ENCODE measurements around the gene GPSM3. TPM values are rescaled to one million over a fixed set of nuclear protein-coding genes. Genes with fewer than 3 reads are reported as not detected.
A peak's percentile ranks its signal among the peaks of the same experiment; 100 is the strongest.

The GPSM3 gene
- total RNA-seq, 1 experiment from 2014 or later = 5.8 TPM

GRCh38 chr6:32174416-32174815 lies 18.0 kb downstream of the GPSM3 start:
- DNase-seq (ENCODE audit: low read depth) = no peak

DNA sequence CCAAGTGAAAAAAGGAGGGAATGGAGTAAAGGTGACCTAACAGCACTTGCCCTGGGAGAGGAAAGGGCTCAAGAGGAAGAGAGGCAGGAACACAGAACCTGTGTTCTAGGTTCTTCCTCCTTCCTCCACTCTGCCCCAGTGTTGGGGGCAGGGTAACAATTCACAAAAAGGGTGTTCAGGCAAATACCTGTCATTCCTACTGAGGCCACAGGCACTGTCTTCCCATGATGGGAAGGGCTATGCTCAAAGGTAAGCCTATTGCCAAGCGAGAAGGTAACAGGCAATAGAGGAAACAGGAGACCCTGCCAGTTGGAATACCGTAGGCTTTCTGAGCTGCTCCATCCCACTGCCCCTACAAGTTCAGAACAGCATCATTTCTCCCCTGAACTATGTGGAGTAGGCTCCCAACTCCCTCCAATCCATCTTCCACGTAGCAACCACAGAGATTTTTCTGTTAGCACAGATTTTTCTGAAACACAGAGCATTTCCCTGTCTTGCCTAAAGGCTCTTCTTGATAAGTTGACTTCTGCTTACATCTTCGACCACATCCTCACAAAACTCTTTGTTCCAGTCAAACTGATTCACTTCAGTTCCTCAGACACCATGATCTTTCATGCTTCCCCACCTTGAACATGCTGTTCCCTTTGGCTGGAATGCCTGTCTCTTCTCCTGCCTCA lies 19.3 kb downstream of the GPSM3 start:
- DNase-seq (ENCODE audit: low read depth) = no peak

DNA sequence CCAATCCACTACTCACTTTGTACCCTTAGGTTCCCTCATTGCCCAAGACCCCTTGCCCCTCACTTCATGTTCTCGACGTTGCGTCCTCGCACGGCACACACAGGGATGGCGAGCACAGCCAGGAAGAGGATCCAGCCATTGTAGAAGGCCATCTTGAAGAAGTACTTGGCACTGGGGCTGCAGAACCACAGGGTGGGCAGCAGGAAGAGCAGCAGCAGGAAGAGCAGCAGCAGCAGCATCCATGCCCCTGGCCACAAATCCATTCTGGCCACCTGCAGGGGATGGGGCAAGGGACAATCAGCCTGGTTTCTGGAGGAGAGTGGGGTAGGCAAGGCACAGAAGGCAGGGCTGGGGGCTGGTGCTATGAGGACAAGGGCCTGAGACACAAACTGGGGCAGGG lies 21.2 kb downstream of the GPSM3 start:
- no peak for DNase-seq (ENCODE audit: low read depth)

DNA sequence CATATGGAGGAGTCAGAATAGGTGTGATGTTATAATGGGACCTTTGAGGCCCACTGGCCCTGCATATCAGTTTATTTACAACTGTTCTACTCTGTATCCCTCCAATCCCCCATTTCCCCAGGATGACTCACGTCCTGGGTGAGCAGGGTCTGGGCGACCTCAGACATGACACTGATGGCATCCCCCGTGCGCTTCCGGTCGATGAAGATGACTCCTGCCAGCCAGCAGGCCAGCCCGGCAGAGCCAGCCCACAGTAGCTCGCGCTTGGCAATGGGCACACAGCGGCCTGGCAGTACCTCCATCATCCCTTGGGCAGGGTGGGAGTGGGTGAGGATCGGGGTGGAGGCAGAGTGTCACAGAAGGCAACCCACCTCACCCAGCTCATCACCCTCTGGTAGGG lies 22.1 kb downstream of the GPSM3 start:
- peak; percentile 33 for DNase-seq (ENCODE audit: low read depth)

DNA sequence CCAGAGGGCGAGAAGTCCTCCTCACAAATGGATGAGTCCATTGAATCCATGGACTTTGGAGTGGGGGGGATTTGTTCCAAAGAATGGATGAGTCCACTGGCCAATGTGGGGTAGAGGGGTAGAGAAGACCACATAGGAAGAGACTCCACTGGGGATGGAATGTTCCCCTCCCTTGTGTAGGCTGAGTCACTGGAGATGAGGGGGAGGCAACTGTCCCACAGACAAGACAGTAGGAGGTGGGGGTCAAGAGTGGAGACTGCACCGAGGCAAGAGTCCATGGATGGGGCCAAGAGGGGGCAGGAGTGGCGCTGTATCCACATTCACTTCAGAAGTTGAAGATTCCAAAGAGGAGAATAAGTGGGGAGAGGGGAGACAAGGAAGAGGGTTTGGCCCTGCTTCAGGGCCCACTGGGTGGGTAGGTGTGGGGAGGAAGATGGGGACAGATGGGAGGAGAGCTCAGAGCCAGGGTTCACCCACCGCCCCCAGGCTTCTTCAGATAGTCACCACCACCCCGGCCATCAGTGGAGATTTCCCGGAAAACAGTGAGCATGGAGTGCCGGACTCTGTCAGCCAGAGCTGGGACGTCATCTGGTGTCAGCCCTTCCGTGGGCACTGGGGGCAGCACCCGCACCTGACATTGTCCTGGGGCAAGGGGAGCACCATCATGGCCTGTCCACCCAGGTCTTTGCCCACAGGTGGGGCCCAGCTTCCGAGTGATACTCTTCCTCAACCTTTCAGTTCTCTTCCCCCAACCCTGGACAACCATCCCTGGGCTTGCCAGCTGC lies 23.4 kb downstream of the GPSM3 start:
- DNase-seq (ENCODE audit: low read depth) = peak; percentile 26

GRCh38 chr6:32168350-32168749 lies 24.1 kb downstream of the GPSM3 start:
- DNase-seq (ENCODE audit: low read depth) = no peak

- no peak for DNase-seq (ENCODE audit: low read depth)
These were observed 24.6 kb downstream of the GPSM3 start for GRCh38 chr6:32167761-32168262.

- no peak for DNase-seq (ENCODE audit: low read depth)
These were observed 25.2 kb downstream of the GPSM3 start for GRCh38 chr6:32167154-32167760.

GRCh38 chr6:32166411-32167061 lies 25.9 kb downstream of the GPSM3 start:
- no peak for DNase-seq (ENCODE audit: low read depth)

DNA sequence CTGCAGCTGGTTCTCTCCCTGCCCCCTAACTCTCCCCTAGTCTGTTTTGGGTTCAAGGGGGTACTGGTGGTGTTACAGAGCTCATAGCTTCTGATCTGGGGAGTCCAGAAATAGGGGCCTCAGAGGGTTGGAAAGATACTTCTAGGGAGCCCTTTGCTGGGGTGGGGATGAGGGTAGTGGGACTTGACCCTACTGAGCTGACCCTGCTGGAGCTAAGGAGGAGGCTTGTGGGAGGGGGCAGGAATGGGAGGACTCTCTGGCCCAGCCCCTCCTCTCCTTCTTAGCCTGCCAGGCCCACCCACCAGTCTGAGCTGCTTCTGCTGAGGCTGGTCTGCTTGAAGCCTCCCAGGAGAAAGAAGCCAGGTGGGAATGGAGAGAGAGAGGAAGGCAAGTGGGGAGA lies 28.1 kb downstream of the GPSM3 start, which contains the start of gene EGFL8:
Gene EGFL8 (plus strand): TSS at position 301 of the 400 bp plus-strand sequence. CDS start 1,571 bp downstream, outside the sequence.
- DNase-seq (ENCODE audit: low read depth) = no peak

GRCh38 chr6:32163559-32164258 lies 28.7 kb downstream of the GPSM3 start:
- DNase-seq (ENCODE audit: low read depth) = peak; percentile 53

DNA sequence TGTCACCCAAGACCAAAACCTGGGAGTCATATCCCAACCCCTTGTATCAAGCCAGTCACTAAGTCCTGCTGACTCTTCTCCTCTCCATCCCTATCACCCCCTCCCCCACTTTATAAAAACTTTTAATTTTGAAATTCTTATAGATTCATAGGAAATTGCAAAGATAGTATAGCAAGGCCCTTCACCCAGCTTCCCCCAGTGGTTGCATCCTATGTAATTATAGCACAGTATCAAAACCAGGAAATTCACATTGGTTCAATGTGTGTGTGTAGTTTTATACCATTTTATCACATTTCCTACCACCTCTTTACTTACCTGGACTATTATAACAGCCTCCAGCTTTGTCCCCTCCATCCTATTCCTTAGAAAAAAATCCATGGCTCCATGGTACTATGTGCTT lies 34.4 kb downstream of the GPSM3 start:
- DNase-seq (ENCODE audit: low read depth) = no peak

DNA sequence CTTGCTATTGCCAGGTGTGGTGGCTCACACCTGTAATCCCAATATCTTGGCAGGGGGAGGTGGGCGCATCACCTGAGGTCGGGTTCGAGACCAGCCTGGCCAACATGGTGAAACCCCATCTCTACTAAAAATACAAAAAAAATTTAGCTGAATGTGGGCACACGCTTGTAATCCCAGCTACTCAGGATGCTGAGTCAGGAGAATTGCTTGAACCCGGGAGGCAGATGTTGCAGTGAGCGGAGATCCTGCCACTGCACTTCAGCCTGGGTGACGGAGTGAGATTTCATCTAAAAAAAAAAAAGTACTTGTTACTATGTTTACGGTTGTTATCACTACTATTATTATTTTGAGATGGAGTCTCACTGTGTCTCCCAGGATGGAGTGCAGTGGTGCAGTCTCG lies 35.6 kb downstream of the GPSM3 start:
- no peak for DNase-seq (ENCODE audit: low read depth)

DNA sequence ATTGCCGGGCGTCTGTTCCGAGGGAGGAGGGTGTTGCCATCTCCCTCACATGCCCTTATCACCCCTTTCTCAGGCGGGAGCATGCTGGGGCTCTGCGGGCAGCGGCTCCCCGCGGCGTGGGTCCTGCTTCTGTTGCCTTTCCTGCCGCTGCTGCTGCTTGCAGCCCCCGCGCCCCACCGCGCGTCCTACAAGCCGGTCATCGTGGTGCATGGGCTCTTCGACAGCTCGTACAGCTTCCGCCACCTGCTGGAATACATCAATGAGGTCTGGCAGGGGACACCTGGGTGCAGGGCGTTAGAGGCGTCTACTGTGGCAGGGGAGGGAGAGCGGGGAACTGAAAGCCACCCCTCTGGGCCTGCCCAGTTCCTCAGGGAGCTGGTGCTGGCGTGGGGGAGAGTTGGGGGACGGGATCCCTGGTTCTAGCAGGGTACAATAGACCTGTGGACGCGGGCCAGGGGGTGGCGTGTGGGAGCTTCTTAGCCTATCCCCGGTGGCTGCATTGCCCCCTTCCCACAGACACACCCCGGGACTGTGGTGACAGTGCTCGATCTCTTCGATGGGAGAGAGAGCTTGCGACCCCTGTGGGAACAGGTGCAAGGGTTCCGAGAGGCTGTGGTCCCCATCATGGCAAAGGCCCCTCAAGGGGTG lies 37.8 kb downstream of the GPSM3 start:
- peak; percentile 58 for DNase-seq (ENCODE audit: low read depth)

DNA sequence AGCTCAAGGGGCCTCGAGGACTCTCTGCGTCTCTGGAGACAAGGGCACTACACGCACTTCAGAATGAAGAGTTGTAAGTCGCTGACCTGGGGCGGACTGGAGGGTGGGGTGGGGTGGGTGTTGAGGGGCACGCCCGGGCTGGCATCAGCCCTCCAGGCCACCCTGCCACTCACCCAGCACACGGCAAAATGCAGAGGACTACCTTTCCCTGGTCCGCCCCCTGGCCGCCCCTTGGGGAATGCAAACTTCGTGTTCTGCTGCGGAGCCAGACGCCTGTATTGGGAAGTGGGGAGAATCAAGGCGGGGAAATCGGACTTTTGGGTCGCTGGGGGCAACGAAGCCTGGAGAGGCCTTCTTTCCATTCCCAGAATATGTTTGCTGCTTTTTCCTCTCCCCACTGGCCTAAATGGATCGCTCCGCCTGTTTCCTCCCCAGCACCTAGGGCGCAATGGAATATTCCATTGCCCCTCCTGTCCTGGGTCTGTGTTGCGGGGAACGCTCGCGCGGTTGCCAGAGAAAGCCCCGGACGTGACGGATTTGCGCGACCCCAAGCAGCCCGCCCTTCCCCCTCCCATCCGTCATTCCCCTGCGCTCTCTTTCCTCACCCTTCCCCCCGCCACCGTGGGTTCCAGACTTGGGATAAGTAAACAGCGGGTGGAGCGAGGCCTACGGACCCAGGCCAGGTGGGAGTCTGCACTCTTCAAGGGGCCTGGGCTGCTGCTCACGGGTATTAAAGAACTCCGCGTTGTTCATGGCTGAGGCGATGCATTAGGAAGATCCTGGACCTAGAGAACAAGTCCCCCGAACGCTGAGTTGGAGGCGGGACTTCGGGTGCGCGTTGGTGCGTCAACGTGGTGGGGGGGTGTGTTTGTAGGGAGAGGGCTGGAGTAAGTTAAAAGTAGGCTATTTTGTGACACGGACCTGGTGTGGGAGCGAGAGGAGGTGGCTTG lies 38.6 kb downstream of the GPSM3 start, which contains the start of gene PPT2:
Gene PPT2 (plus strand): TSS at position 578 of the 950 bp plus-strand sequence. CDS start 454 bp downstream, outside the sequence.
- peak; percentile 93 for DNase-seq (ENCODE audit: low read depth)

- peak; percentile 57 for DNase-seq (ENCODE audit: low read depth)
These were observed 39.5 kb downstream of the GPSM3 start for GRCh38 chr6:32152769-32153563.

- DNase-seq (ENCODE audit: low read depth) = no peak
These were observed 40.3 kb downstream of the GPSM3 start, which contains the start of gene PRRT1 for GRCh38 chr6:32151863-32152768. TSS of gene PRRT1 (minus strand) at chr6:32151939. CDS start at chr6:32151827, 112 bp downstream.

All from RPMI7951 (cell line).